Activated CD4-positive, alpha-beta T cell treated with anti-CD3 and anti-CD28 coated beads, Interleukin-2, amount 50 U/mL, for 24 hours (primary cell): ENCODE results near the gene HLA-DPA1.
A peak's percentile ranks its signal among the peaks of the same experiment; 100 is the strongest.

Experiments used
- DNase-seq, 2 donors: peaks; one replicate each; pipeline ENCODE4 v3.0.0-alpha.2; 2020; ENCODE audit warnings: low read depth in 1 of 2, low spot score in 1 of 2

The HLA-DPA1 gene

GRCh38 chr6:33088931-33089620 is 15.6 kb upstream of the HLA-DPA1 start:
- DNase-seq, result no peak

GRCh38 chr6:33088258-33088930 is 14.9 kb upstream of the HLA-DPA1 start:
- DNase-seq, result no peak

GRCh38 chr6:33085627-33086026 is 12.2 kb upstream of the HLA-DPA1 start:
- no peak for DNase-seq

GRCh38 chr6:33082702-33083101 is 9.3 kb upstream of the HLA-DPA1 start:
- DNase-seq, result no peak

GRCh38 chr6:33081098-33081824 is 7.8 kb upstream of the HLA-DPA1 start:
- no peak for DNase-seq

- no peak for DNase-seq
These were observed 7.0 kb upstream of the HLA-DPA1 start for GRCh38 chr6:33080127-33081089.

GRCh38 chr6:33079580-33079979 is 6.1 kb upstream of the HLA-DPA1 start:
- no peak for DNase-seq

- no peak for DNase-seq
These were observed 5.6 kb upstream of the HLA-DPA1 start for GRCh38 chr6:33078919-33079521.

- DNase-seq, result no peak
These were observed 5.0 kb upstream of the HLA-DPA1 start for GRCh38 chr6:33078442-33078841.

GRCh38 chr6:33077908-33078307 is 4.5 kb upstream of the HLA-DPA1 start:
- DNase-seq, result no peak

- no peak for DNase-seq
These were observed 3.0 kb upstream of the HLA-DPA1 start for GRCh38 chr6:33076406-33076934.

GRCh38 chr6:33075568-33076405 is 2.3 kb upstream of the HLA-DPA1 start, which contains the start of gene HLA-DPB1:
Gene HLA-DPB1 (plus strand): TSS chr6:33075990. CDS start chr6:33076042, 52 bp downstream.
- DNase-seq, result peak in 1 of 2 donors; percentile 20

- DNase-seq, result no peak
These were observed 1.7 kb upstream of the HLA-DPA1 start for GRCh38 chr6:33075208-33075567.

- DNase-seq, result no peak
These were observed 845 bp downstream of the HLA-DPA1 start for GRCh38 chr6:33072508-33073100.

- no peak for DNase-seq
These were observed 1.9 kb downstream of the HLA-DPA1 start for GRCh38 chr6:33071569-33071968.

- no peak for DNase-seq
These were observed 2.5 kb downstream of the HLA-DPA1 start for GRCh38 chr6:33070909-33071308.

- no peak for DNase-seq
These were observed 4.3 kb downstream of the HLA-DPA1 start for GRCh38 chr6:33069021-33069738.

- no peak for DNase-seq
These were observed 6.4 kb downstream of the HLA-DPA1 start for GRCh38 chr6:33066917-33067521.
